ENCODE measurements around the gene MRPL52. TPM values are rescaled to one million over a fixed set of nuclear protein-coding genes. Genes with fewer than 3 reads are reported as not detected.
A peak's percentile ranks its signal among the peaks of the same experiment; 100 is the strongest.

The MRPL52 gene
- polyA plus RNA-seq, 3 donors = 32.3 to 164 (median 130) TPM

- H3K27me3 Mint-ChIP-seq (ENCODE audit: low read depth in 3 of 3) = peaks cover 31 to 47% (median 33%) of the 10 kb centered on the region in 3 donors
- H3K4me3 ChIP-seq (replicated peaks in 1 of 3; ENCODE audit: low read depth in 2 of 3, low read length in 3 of 3) = no peak overlapping the region
- peaks cover 12 to 21% of the 10 kb centered on the region in 2 donors for H3K4me1 ChIP-seq (ENCODE audit: control insufficient read depth in 1 of 2, insufficient read depth in 2 of 2, low read length in 2 of 2)
- no peak overlapping the region for H3K9ac ChIP-seq (ENCODE audit: insufficient read depth, low read length, poor library complexity, severe bottlenecking)
- TF ChIP-seq, protein P1, sequence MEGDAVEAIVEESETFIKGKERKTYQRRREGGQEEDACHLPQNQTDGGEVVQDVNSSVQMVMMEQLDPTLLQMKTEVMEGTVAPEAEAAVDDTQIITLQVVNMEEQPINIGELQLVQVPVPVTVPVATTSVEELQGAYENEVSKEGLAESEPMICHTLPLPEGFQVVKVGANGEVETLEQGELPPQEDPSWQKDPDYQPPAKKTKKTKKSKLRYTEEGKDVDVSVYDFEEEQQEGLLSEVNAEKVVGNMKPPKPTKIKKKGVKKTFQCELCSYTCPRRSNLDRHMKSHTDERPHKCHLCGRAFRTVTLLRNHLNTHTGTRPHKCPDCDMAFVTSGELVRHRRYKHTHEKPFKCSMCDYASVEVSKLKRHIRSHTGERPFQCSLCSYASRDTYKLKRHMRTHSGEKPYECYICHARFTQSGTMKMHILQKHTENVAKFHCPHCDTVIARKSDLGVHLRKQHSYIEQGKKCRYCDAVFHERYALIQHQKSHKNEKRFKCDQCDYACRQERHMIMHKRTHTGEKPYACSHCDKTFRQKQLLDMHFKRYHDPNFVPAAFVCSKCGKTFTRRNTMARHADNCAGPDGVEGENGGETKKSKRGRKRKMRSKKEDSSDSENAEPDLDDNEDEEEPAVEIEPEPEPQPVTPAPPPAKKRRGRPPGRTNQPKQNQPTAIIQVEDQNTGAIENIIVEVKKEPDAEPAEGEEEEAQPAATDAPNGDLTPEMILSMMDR (IDR thresholded peaks at IDR 0.05) = no peak
- no peaks in the 10 kb centered on the region for H4K20me1 ChIP-seq (ENCODE audit: insufficient read depth, low read length)
- H3K36me3 ChIP-seq (replicated peaks in 1 of 2; ENCODE audit: control insufficient read depth in 1 of 2, insufficient read depth in 2 of 2, low read length in 2 of 2) = peaks cover 17 to 20% of the 10 kb centered on the region in 2 donors
- no peaks in the 10 kb centered on the region for H3K79me2 ChIP-seq (ENCODE audit: insufficient read depth, low read length)
- whole genome bisulfite sequencing (ENCODE audit: insufficient coverage) = 51% methylated on average over 4 of the region's 6 CpGs
- H3K4me2 ChIP-seq (replicated peaks; ENCODE audit: extremely low read depth, low read length, poor library complexity, severe bottlenecking) = no peak overlapping the region
- no peak overlapping the region for H3K27ac Mint-ChIP-seq
- peaks cover 0 to 8% (median 3%) of the 10 kb centered on the region in 7 donors for H3K9me3 Mint-ChIP-seq
- H3K9me3 ChIP-seq (replicated peaks in 1 of 2; ENCODE audit: control insufficient read depth in 1 of 2, insufficient read depth in 1 of 2, low read length in 2 of 2) = no peaks in the 10 kb centered on the region
- peaks cover 0 to 31% of the 10 kb centered on the region in 2 donors for H3K27me3 ChIP-seq (ENCODE audit: control insufficient read depth in 2 of 2, insufficient read depth in 2 of 2, low read length in 2 of 2)
- H3K4me3 Mint-ChIP-seq = peak overlapping the region in 1 of 2 donors; percentile 39
- H3K27ac ChIP-seq (ENCODE audit: low read depth in 1 of 2, low read length in 2 of 2) = no peak overlapping the region
- peaks cover 43% of the 10 kb centered on the region for H3K4me1 Mint-ChIP-seq
- intact Hi-C loops (cut with micrococcal nuclease) = no loop called here
- H2AFZ ChIP-seq (ENCODE audit: insufficient read depth, low read depth, low read length, poor library complexity, severe bottlenecking) = no peak overlapping the region
- DNase-seq = peak in 1 of 3 donors; percentile 19
- H3K36me3 Mint-ChIP-seq = peaks cover 19 to 25% of the 10 kb centered on the region in 2 donors
Measured at GRCh38 chr14:22882529-22883172, 53.0 kb downstream of the MRPL52 start.

GRCh38 chr14:22883173-22883976 is 53.7 kb downstream of the MRPL52 start, which contains the start of gene REM2:
TSS of gene REM2 (plus strand) at chr14:22883222. CDS start at chr14:22883288, 66 bp downstream.
- Histone ChIP-seq H3K27me3 (ENCODE audit: control insufficient read depth in 2 of 2, insufficient read depth in 2 of 2, low read length in 2 of 2) (peaks cover 0 to 31% of the 10 kb centered on the region in 2 donors), H3K4me3 (replicated peaks in 1 of 3; ENCODE audit: low read depth in 2 of 3, low read length in 3 of 3) (no peak within 1 kb of the TSS), H2AFZ (ENCODE audit: insufficient read depth, low read depth, low read length, poor library complexity, severe bottlenecking) (no peak within 1 kb of the TSS), H3K9ac (ENCODE audit: insufficient read depth, low read length, poor library complexity, severe bottlenecking) (no peak within 1 kb of the TSS), H3K4me1 (ENCODE audit: control insufficient read depth in 1 of 2, insufficient read depth in 2 of 2, low read length in 2 of 2) (peaks cover 12 to 21% of the 10 kb centered on the region in 2 donors), H3K4me2 (replicated peaks; ENCODE audit: extremely low read depth, low read length, poor library complexity, severe bottlenecking) (no peak within 1 kb of the TSS), H3K27ac (ENCODE audit: low read depth in 1 of 2, low read length in 2 of 2) (no peak within 1 kb of the TSS), H3K36me3 (replicated peaks in 1 of 2; ENCODE audit: control insufficient read depth in 1 of 2, insufficient read depth in 2 of 2, low read length in 2 of 2) (peaks cover 10 to 12% of the 10 kb centered on the region in 2 donors), H3K79me2 (ENCODE audit: insufficient read depth, low read length) (no peaks in the 10 kb centered on the region), H3K9me3 (replicated peaks in 1 of 2; ENCODE audit: control insufficient read depth in 1 of 2, insufficient read depth in 1 of 2, low read length in 2 of 2) (no peaks in the 10 kb centered on the region), H4K20me1 (ENCODE audit: insufficient read depth, low read length) (no peaks in the 10 kb centered on the region)
- Mint-ChIP-seq H3K4me3 (peak within 1 kb of the TSS in 1 of 2 donors; percentile 61), H3K9me3 (peaks cover 0 to 8% (median 3%) of the 10 kb centered on the region in 7 donors), H3K4me1 (peaks cover 37% of the 10 kb centered on the region), H3K36me3 (peaks cover 11 to 18% of the 10 kb centered on the region in 2 donors), H3K27ac (no peak within 1 kb of the TSS), H3K27me3 (ENCODE audit: low read depth in 3 of 3) (peaks cover 31 to 51% (median 33%) of the 10 kb centered on the region in 3 donors)
- DNase-seq = no peak
- WGBS (ENCODE audit: insufficient coverage) = 77% methylated on average over 12 of the region's 15 CpGs
- TF ChIP-seq, protein P1 (IDR thresholded peaks at IDR 0.05) = no peak
- intact Hi-C loops (cut with micrococcal nuclease) = no loop called here

Measured in CD14-positive monocyte (primary cell).